Astrocyte (in vitro differentiated cells and primary cell): Measurements from ENCODE around the gene TGFB1.

Experiments
- EZH2 ChIP-seq: IDR thresholded peaks from 2 replicates; pipeline ENCODE4 v1.6.1; 2012; ENCODE audit warnings: mild to moderate bottlenecking, low read length, inconsistent platforms; ENCODE audit not compliant: insufficient read depth
- TF ChIP-seq, protein P1 (sequence below): IDR thresholded peaks from 2 replicates; pipeline ENCODE4 v1.5.1; 2011; ENCODE audit warnings: low read depth, mild to moderate bottlenecking, inconsistent platforms, low read length, moderate library complexity; ENCODE audit not compliant: insufficient read depth

DNA sequence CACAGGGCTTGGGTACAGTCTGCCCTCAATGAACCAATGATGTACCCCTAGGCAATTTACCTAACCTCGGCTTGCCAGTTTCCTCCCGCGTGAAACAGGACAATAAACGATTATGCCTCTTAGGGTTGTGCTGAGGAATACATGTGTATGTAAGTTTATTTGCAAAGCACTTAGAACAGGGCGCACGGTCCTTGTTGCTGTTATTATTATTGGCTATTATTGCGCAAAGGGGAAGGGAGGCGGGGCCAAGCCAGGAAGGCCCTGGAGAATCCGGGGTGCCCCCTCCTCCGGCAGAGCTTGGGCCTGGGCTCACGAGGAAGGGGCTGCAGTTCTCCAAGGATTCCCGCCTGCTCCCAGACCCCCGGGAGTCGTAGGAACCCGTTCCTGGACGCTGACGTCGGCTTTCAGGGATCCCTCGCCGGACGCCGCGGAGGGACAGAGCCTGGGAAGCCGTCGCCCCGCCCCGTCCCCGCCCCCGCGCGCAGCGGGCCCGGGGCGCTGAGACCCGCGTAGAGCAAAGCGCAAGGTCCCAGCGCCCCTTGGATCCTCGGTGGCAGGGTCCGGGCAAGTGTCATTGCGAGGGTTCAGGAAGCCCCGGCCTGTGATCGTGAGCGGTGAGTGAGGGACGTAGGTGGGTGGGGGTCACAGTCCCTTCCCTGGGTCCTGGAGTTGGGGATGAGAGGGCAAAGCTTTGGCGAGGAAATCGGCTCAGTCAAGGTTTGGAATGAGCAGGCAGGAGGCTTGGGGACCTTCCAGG lies 22.7 kb upstream of the TGFB1 start, which contains the start of gene TMEM91:
- TF ChIP-seq, protein P1, sequence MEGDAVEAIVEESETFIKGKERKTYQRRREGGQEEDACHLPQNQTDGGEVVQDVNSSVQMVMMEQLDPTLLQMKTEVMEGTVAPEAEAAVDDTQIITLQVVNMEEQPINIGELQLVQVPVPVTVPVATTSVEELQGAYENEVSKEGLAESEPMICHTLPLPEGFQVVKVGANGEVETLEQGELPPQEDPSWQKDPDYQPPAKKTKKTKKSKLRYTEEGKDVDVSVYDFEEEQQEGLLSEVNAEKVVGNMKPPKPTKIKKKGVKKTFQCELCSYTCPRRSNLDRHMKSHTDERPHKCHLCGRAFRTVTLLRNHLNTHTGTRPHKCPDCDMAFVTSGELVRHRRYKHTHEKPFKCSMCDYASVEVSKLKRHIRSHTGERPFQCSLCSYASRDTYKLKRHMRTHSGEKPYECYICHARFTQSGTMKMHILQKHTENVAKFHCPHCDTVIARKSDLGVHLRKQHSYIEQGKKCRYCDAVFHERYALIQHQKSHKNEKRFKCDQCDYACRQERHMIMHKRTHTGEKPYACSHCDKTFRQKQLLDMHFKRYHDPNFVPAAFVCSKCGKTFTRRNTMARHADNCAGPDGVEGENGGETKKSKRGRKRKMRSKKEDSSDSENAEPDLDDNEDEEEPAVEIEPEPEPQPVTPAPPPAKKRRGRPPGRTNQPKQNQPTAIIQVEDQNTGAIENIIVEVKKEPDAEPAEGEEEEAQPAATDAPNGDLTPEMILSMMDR = no peak
- no peak for TF ChIP-seq EZH2
